Bone marrow (tissue), 2 donors: ENCODE data around the gene TMEM18.

Experiments used
- DNase-seq, 2 donors: peaks; one replicate each; lab custom pipeline; 2025; lab: John Stamatoyannopoulos, UW

The TMEM18 gene

DNA sequence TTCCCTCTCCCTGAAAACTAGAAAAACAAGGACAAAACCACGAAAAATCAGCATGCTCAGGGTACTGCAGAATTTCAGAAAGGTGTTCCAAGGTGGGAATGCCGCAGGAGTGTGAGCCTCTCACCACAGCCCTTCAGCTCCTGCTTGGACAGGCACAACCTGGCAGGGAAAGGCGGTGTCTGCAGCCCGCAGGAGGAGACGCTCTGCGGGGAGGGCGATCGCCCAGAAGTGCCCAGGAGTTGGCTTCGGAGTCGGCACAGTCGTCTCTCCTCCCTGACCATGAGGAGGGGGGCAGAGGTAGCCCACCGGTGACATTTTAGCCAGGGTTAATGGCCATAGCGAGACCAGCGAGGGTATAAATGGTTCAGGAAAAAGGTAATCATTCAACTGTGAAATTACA is 57.2 kb downstream of the TMEM18 start:
- DNase-seq, result no peak

DNA sequence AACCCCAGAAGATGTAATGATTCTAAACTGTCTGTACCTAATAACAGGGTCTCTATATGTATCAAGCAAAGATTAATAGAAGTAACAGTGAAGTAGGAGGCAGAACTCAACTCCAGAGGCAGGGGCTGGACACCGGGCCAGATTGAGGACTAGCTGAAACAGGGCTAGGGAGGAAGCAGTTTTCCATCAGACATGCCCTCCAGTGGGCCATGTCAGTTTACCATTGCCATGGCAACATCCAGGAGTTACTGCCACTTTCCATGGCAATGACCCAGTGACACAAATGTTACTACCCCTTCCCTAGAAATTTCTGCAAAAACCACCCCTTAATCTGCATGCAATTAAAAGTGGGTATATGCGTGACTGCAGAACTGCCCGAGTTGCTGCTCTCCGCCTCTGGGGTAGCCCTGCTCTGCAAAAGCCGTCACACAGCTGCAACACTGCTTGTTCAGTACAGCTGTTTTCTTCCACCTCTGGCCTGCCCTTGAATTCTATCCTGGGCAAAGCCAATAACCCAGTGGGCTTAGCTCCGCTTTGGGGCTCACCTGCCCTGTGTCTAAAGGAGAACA is 58.7 kb downstream of the TMEM18 start:
- DNase-seq, result no peak

DNA sequence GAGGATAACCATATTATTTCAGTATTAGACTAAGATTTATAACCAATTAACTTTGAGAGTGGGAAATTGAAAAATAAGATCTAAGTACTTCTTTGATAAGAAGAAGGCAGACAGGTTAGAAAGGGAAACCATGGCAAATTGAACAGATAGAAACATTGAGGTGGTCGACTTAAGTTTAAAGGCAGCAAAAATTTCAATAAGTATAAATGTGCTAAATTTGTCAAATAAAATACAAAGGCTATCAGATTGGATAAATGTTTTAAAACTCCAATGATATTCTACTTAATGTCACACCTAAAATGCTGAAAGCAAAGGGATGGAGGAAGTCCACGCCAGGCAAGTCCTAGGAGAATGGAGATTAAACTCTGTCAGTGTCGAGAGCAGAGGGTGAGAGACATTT is 59.2 kb downstream of the TMEM18 start:
- DNase-seq, result no peak
